K562 (cell line): ENCODE measurements around the gene F2. TPM values are rescaled to one million over a fixed set of nuclear protein-coding genes. Genes with fewer than 3 reads are reported as not detected.
A peak's percentile ranks its signal among the peaks of the same experiment; 100 is the strongest.

Experiments
- ATAC-seq: fragments of 200-7000 bp; cut with Tn5 transposase; 3 replicates; pipeline ENCODE4 v1.9.1; 2020; ENCODE audit warnings: moderate library complexity
- BruUV-seq: library from RNA; stranded (reverse); fragments of 400-500 nt; replicated peaks from 2 replicates; lab custom pipeline; 2021; lab: Mats Ljungman, UMichigan
- CTCF ChIA-PET: fragments of 300-600 bp; formaldehyde crosslinking; extraction: SDS; loops from one replicate; lab custom pipeline; 2021; ENCODE audit warnings: low intra/inter-chr PET ratio; lab: Yijun Ruan, JAX
- POLR2A ChIA-PET: fragments of 300-600, 350-650 bp; sonication (Branson Sonifier 250); formaldehyde crosslinking; extraction: SDS; loops from one replicate; lab custom pipeline; 2021; ENCODE audit warnings: antibody characterized with exemption, inconsistent platforms; lab: Yijun Ruan, JAX
- DNase-seq, 4 experiments: peaks; one replicate each; pipeline versions ENCODE4 v3.0.0 to v3.0.0-alpha.2; 2011 to 2018; ENCODE audit warnings: low spot score in 3 of 4, mixed read lengths in 3 of 4; ENCODE audit errors: extremely low read depth in 1 of 4
- FAIRE-seq: peaks from 2 replicates; lab custom pipeline; 2011; peaks lifted over from hg19 to GRCh38; lab: Jason Lieb, UNC
- H2AFZ ChIP-seq: 2 replicates; pipeline ENCODE4 v1.6.0; 2011; ENCODE audit warnings: low read depth, low read length, control low read depth, inconsistent platforms
- H3K27ac ChIP-seq: fragments of 200-600 bp; 3 replicates; pipeline ENCODE4 v1.8.0; 2011; ENCODE audit warnings: low read depth, mild to moderate bottlenecking, control low read depth, inconsistent platforms, low read length, moderate library complexity, mixed read lengths; ENCODE audit errors: extremely low read depth
- H3K27me3 ChIP-seq, 2 experiments: fragments of 300-600 bp in 1 of 2; 2 replicates in 1 of 2; 3 replicates in 1 of 2; pipeline versions ENCODE4 v1.6.0 to v1.8.0; 2011; ENCODE audit warnings: inconsistent platforms in 2 of 2, low read length in 2 of 2, mild to moderate bottlenecking in 1 of 2, mixed read lengths in 1 of 2, moderate library complexity in 1 of 2; ENCODE audit not compliant: control insufficient read depth in 2 of 2, insufficient read depth in 2 of 2
- H3K36me3 ChIP-seq: fragments of 300-600 bp; 3 replicates; pipeline ENCODE4 v1.8.0; 2011; ENCODE audit warnings: mild to moderate bottlenecking, low read length, inconsistent platforms; ENCODE audit not compliant: control insufficient read depth, insufficient read depth
- H3K4me1 ChIP-seq, 2 experiments: fragments of 200-600 bp in 1 of 2; replicated peaks in 1 of 2; 2 replicates in 1 of 2; 3 replicates in 1 of 2; pipeline versions ENCODE4 v1.5.1 to v1.8.0; 2011; ENCODE audit warnings: inconsistent platforms in 2 of 2, low read length in 2 of 2, mild to moderate bottlenecking in 1 of 2, mixed read lengths in 1 of 2, moderate library complexity in 1 of 2; ENCODE audit not compliant: control insufficient read depth in 2 of 2, insufficient read depth in 2 of 2
- H3K4me2 ChIP-seq: 2 replicates; pipeline ENCODE4 v1.6.1; 2011; ENCODE audit warnings: low read length, control low read depth, inconsistent platforms, mixed read lengths; ENCODE audit not compliant: insufficient read depth
- H3K4me3 ChIP-seq: fragments of 200-600 bp; sonication (generic), shearing (Covaris generic); 2 replicates; pipeline ENCODE4 v1.5.1; 2016; ENCODE audit warnings: control low read depth, inconsistent platforms
- H3K79me2 ChIP-seq: fragments of 200-600 bp; 3 replicates; pipeline ENCODE4 v1.8.0; 2011; ENCODE audit warnings: low read length, inconsistent platforms; ENCODE audit not compliant: control insufficient read depth, insufficient read depth
- H3K9ac ChIP-seq, 2 experiments: 2 replicates each; pipeline versions ENCODE4 v1.6.0 to v1.6.1; 2011; ENCODE audit warnings: low read depth in 2 of 2, low read length in 2 of 2, control low read depth in 1 of 2, inconsistent platforms in 1 of 2, mild to moderate bottlenecking in 1 of 2, mixed read lengths in 1 of 2; ENCODE audit not compliant: insufficient read depth in 1 of 2
- H3K9me1 ChIP-seq: one replicate; pipeline ENCODE4 v1.6.0; 2011; ENCODE audit warnings: inconsistent platforms, mild to moderate bottlenecking, low read length, moderate library complexity; ENCODE audit not compliant: control insufficient read depth, insufficient read depth
- H3K9me3 ChIP-seq: replicated peaks from 2 replicates; pipeline ENCODE4 v1.5.1; 2011; ENCODE audit warnings: low read depth, low read length, inconsistent platforms; ENCODE audit not compliant: control insufficient read depth, insufficient read depth
- H4K20me1 ChIP-seq: replicated peaks from 2 replicates; pipeline ENCODE4 v1.6.1; 2011; ENCODE audit warnings: low read length, inconsistent platforms, mixed read lengths; ENCODE audit not compliant: control insufficient read depth, insufficient read depth
- BCOR ChIP-seq: fragments of 450-650 bp; IDR thresholded peaks from 2 replicates; pipeline ENCODE4 v1.6.1; 2016
- BRCA1 ChIP-seq, 2 experiments: fragments of 450-650 bp in 1 of 2; sonication (generic) in 1 of 2; formaldehyde crosslinking in 1 of 2; IDR thresholded peaks; 2 replicates each; pipeline versions ENCODE4 v1.5.0 to v1.6.1; 2017 to 2020; ENCODE audit warnings: mild to moderate bottlenecking in 1 of 2, missing genetic modification reagents in 1 of 2
- CC2D1A ChIP-seq: fragments of 450-650 bp; IDR thresholded peaks from 2 replicates; pipeline ENCODE4 v1.6.1; 2017; ENCODE audit warnings: mild to moderate bottlenecking
- CEBPG ChIP-seq, 3 experiments: fragments of 200-800 bp in 1 of 3; sonication (Bioruptor generic) in 1 of 3; sonication (generic) in 1 of 3; formaldehyde crosslinking in 1 of 3; IDR thresholded peaks in 2 of 3; conservative IDR thresholded peaks in 1 of 3; 2 replicates each; pipeline versions ENCODE4 v1.6.1 to v1.8.0; 2016 to 2022; ENCODE audit warnings: missing compliant biosample characterization in 2 of 3, missing genetic modification characterization in 2 of 3, mild to moderate bottlenecking in 1 of 3, missing genetic modification reagents in 1 of 3
- HEY1 ChIP-seq: fragments of 250-450 bp; sonication (Bioruptor Pico); IDR thresholded peaks from 2 replicates; pipeline ENCODE4 v1.5.0; 2020; ENCODE audit warnings: mild to moderate bottlenecking, moderate library complexity, borderline replicate concordance
- KDM1A ChIP-seq, 2 experiments: fragments of 450-650 bp; IDR thresholded peaks; 2 replicates each; pipeline ENCODE4 v1.6.1; 2016; ENCODE audit warnings: mild to moderate bottlenecking in 2 of 2
- NUFIP1 ChIP-seq: fragments of 450-650 bp; IDR thresholded peaks from 2 replicates; pipeline ENCODE4 v1.6.1; 2018; ENCODE audit not compliant: partially characterized antibody
- RBM25 ChIP-seq: fragments of 200-400 bp; formaldehyde crosslinking; IDR thresholded peaks from 2 replicates; pipeline ENCODE4 v1.6.1; 2018; ENCODE audit warnings: low read length, low read depth, moderate library complexity; ENCODE audit not compliant: severe bottlenecking
- SMARCA5 ChIP-seq: fragments of 450-650 bp; IDR thresholded peaks from 2 replicates; pipeline ENCODE4 v1.6.1; 2016
- SP1 ChIP-seq: sonication (generic); formaldehyde crosslinking; IDR thresholded peaks from 2 replicates; pipeline ENCODE4 v1.8.1; 2022; ENCODE audit warnings: mild to moderate bottlenecking, missing genetic modification reagents
- ZFP36 ChIP-seq: fragments of 150-350 bp; IDR thresholded peaks from 2 replicates; pipeline ENCODE4 v1.6.1; 2018; ENCODE audit warnings: low read length, low read depth; ENCODE audit not compliant: partially characterized antibody
- ZNF740 ChIP-seq, 3 experiments: fragments of 200-800 bp in 1 of 3; sonication (Bioruptor generic) in 1 of 3; sonication (generic) in 1 of 3; formaldehyde crosslinking in 1 of 3; IDR thresholded peaks; 2 replicates each; pipeline versions ENCODE4 v1.6.1 to v1.8.0; 2016 to 2022; ENCODE audit warnings: mild to moderate bottlenecking in 2 of 3, missing compliant biosample characterization in 2 of 3, missing genetic modification characterization in 2 of 3, missing genetic modification reagents in 1 of 3
- WGBS: fragments of 100-300 bp; shearing (Covaris generic); methylation state at CpG from one replicate; pipeline ENCODE4 v1.1.6; 2016; ENCODE audit warnings: low coverage, mixed read lengths; ENCODE audit not compliant: insufficient coverage; ENCODE audit errors: missing lambda C conversion rate; 5-methylcytosine and 5-hydroxymethylcytosine counted together
- in situ Hi-C: fragments of 300-500 bp; cut with MboI; formaldehyde crosslinking; loops from 4 replicates; pipeline ENCODE4 v1.15.0; 2018; ENCODE audit warnings: inconsistent platforms, mixed read lengths
- intact Hi-C: fragments of 100-400 bp; cut with micrococcal nuclease; formaldehyde crosslinking; loops from 2 replicates; pipeline ENCODE4 v1.14.2; 2022
- polyA plus RNA-seq, 8 experiments: library from polyadenylated mRNA; depleted of rRNA in 4 of 8; stranded (reverse) in 5 of 8; unstranded in 3 of 8; fragments of >200 nt; fragmentation: Nextera tagmentation in 2 of 8; fragmentation: Illumina TruSeq in 1 of 8; extraction: Ambion mirVana in 2 of 8; extraction: Trizol in 1 of 8; gene quantifications; 2 replicates each; pipeline versions ENCODE4 v1.2.1 to v1.2.3, GENCODE V29; 2011 to 2014; ENCODE audit warnings: inconsistent platforms in 1 of 8, missing spikeins in 1 of 8
- total RNA-seq, 7 experiments: library from RNA; depleted of rRNA in 6 of 7; stranded (reverse); fragments of >200 nt in 6 of 7; fragmentation: Illumina TruSeq in 2 of 7; extraction: Trizol in 2 of 7; gene quantifications; 2 replicates each; pipeline versions ENCODE4 v1.2.1 to v1.2.3, GENCODE V29; 2011 to 2021; ENCODE audit warnings: low replicate concordance in 1 of 7

Gene F2
- total and polyA plus RNA-seq, 9 of the 15 experiments (the other 6 are each of a cell fraction or from before 2014, with no cell fraction given), result 0.16 TPM; not detected in 8

- no peak for TF ChIP-seq CC2D1A
- no peak for TF ChIP-seq NUFIP1
- TF ChIP-seq HEY1 (CRISPR knock-in tag), result no peak
- TF ChIP-seq ZNF740 (CRISPR knock-in tag; IDR thresholded peaks at IDR 0.05), result no peak
- TF ChIP-seq ZNF740 (tag; IDR thresholded peaks at IDR 0.05), result no peak
Measured at GRCh38 chr11:46681814-46682213, 37.2 kb upstream of the F2 start (continued).

- TF ChIP-seq SMARCA5, result peak; percentile 86; the same call in 1 of the 2 replicates
- TF ChIP-seq ZFP36, result peak; percentile 91
- TF ChIP-seq BRCA1 (IDR thresholded peaks at IDR 0.05), result no peak
- TF ChIP-seq BRCA1 (CRISPR knock-in tag; IDR thresholded peaks at IDR 0.05), result no peak
- peak; percentile 17; the same call in 1 of the 2 replicates for TF ChIP-seq CEBPG (CRISPR knock-in tag; IDR thresholded peaks at IDR 0.05)
- no peak; a peak in 1 of 4 replicates for TF ChIP-seq CEBPG (tag; conservative IDR thresholded peaks at IDR 0.05 in 1 of 2, IDR thresholded peaks at IDR 0.05 in 1 of 2)
- no peak for TF ChIP-seq SP1 (CRISPR knock-in tag)
- peak; percentile 84 for TF ChIP-seq BCOR
- TF ChIP-seq KDM1A (IDR thresholded peaks at IDR 0.05), result peak in 1 of 2 experiments; percentile 42; a peak in 1 of 4 replicates
- peak; percentile 90 for TF ChIP-seq RBM25
- TF ChIP-seq, all 486 proteins: peak for 6
- peaks cover 2% of the 10 kb centered on the region for H3K9me1 ChIP-seq
- no peaks in the 10 kb centered on the region for H3K27me3 ChIP-seq
- no peak; the same call in 2 of the 3 replicates for ATAC-seq
- H3K9me3 ChIP-seq, result no peaks in the 10 kb centered on the region
- no TSS peak for BruUV-seq
- ChIA-PET CTCF (interaction anchor here (0.6 kb wide), 1 partner anchor 443 kb away, joined by 4 read pairs; no protein-coding TSS in a partner anchor), POLR2A (interaction anchor here (0.7 to 1.2 kb wide), 3 partner anchors 11 to 91 kb away, joined by 3 to 4 read pairs (median 3); no protein-coding TSS in a partner anchor)
- H3K79me2 ChIP-seq, result no peaks in the 10 kb centered on the region
- no peak overlapping the region for H3K4me2 ChIP-seq
- DNase-seq, result no peak
- intact Hi-C loops, result no loop called here
- in situ Hi-C loops, result no loop called here
- no peaks in the 10 kb centered on the region; a peak in 1 of 5 replicates for H3K4me1 ChIP-seq
- 89% methylated on average over 8 of the region's 11 CpGs for WGBS
- no peak for FAIRE-seq
- H3K27ac ChIP-seq, result no peak overlapping the region
- no peaks in the 10 kb centered on the region for H4K20me1 ChIP-seq
- no peak overlapping the region for H3K4me3 ChIP-seq
- H3K36me3 ChIP-seq, result peaks cover 58% of the 10 kb centered on the region; the same call in 2 of the 3 replicates
- 0 out of 4 replicates have a peak overlapping the region, but pooled peaks of 1 of the 2 experiments have one; percentile 45 for H3K9ac ChIP-seq
- H2AFZ ChIP-seq, result no peak overlapping the region
Measured at GRCh38 chr11:46682773-46683752, 36.0 kb upstream of the F2 start.
